Activated T-cell treated with anti-CD3 and anti-CD28 coated beads, Interleukin-2, amount 50 U/mL, for 4 hours (primary cell): ENCODE measurements around the gene LRP8. TPM values are rescaled to one million over a fixed set of nuclear protein-coding genes. Genes with fewer than 3 reads are reported as not detected.

ENCODE experiments used
- ATAC-seq, 2 donors: fragments of 200-7000 bp; cut with Tn5 transposase; one replicate each; pipeline ENCODE4 v1.10.0; 2021
- DNase-seq: peaks from one replicate; pipeline ENCODE4 v3.0.0-alpha.2; 2020
- H3K27me3 Mint-ChIP-seq: one replicate; pipeline ENCODE4 v1.8.0; 2021; ENCODE audit warnings: low read depth, mixed read lengths
- H3K36me3 Mint-ChIP-seq: one replicate; pipeline ENCODE4 v1.8.0; 2022; ENCODE audit warnings: mixed read lengths; ENCODE audit not compliant: insufficient read depth
- H3K4me1 Mint-ChIP-seq: one replicate; pipeline ENCODE4 v1.8.0; 2021; ENCODE audit warnings: low read depth, mixed read lengths
- H3K4me3 Mint-ChIP-seq: one replicate; pipeline ENCODE4 v1.8.0; 2021; ENCODE audit warnings: mild to moderate bottlenecking, moderate library complexity, mixed read lengths
- H3K9me3 Mint-ChIP-seq: one replicate; pipeline ENCODE4 v1.8.0; 2021; ENCODE audit warnings: mixed read lengths
- total RNA-seq, 3 donors: library from RNA; stranded (reverse); gene quantifications; one replicate each; pipeline ENCODE4 v1.2.1, GENCODE V29; 2021

Gene LRP8
- total RNA-seq, 3 donors from 2014 or later = 53.1 to 58.0 (median 54.6) TPM

- peak; percentile 75 to 81 for ATAC-seq
- Mint-ChIP-seq H3K4me3 (peak overlapping the region; percentile 76), H3K36me3 (no peaks in the 10 kb centered on the region), H3K27me3 (peaks cover 2% of the 10 kb centered on the region), H3K9me3 (no peaks in the 10 kb centered on the region), H3K4me1 (peaks cover 25% of the 10 kb centered on the region)
- DNase-seq = no peak
These were observed 39.8 kb upstream of the LRP8 start for GRCh38 chr1:53367503-53368313.

GRCh38 chr1:53366901-53367502 is 39.1 kb upstream of the LRP8 start:
- DNase-seq = no peak
- H3K4me3 Mint-ChIP-seq = peak overlapping the region; percentile 76
- H3K27me3 Mint-ChIP-seq = peaks cover 2% of the 10 kb centered on the region

GRCh38 chr1:53365437-53366063 is 37.7 kb upstream of the LRP8 start:
- no peak for ATAC-seq
- Mint-ChIP-seq H3K4me1 (peaks cover 25% of the 10 kb centered on the region), H3K4me3 (no peak overlapping the region), H3K9me3 (no peaks in the 10 kb centered on the region), H3K36me3 (no peaks in the 10 kb centered on the region), H3K27me3 (peaks cover 2% of the 10 kb centered on the region)
- no peak for DNase-seq

More at GRCh38 chr1:53366901-53367502, 39.1 kb upstream of the LRP8 start:
- H3K9me3 Mint-ChIP-seq = no peaks in the 10 kb centered on the region
- peaks cover 25% of the 10 kb centered on the region for H3K4me1 Mint-ChIP-seq
- no peak for ATAC-seq
- no peaks in the 10 kb centered on the region for H3K36me3 Mint-ChIP-seq

- H3K27me3 Mint-ChIP-seq = peaks cover 2% of the 10 kb centered on the region
- no peaks in the 10 kb centered on the region for H3K36me3 Mint-ChIP-seq
- no peak for ATAC-seq
- H3K9me3 Mint-ChIP-seq = no peaks in the 10 kb centered on the region
- peaks cover 15% of the 10 kb centered on the region for H3K4me1 Mint-ChIP-seq
- no peak for DNase-seq
- H3K4me3 Mint-ChIP-seq = no peak overlapping the region
These were observed 35.2 kb upstream of the LRP8 start for GRCh38 chr1:53362851-53363642.

GRCh38 chr1:53362270-53362669 is 34.4 kb upstream of the LRP8 start:
- DNase-seq (no peak), ATAC-seq (no peak)
- no peak overlapping the region for H3K4me3 Mint-ChIP-seq
- H3K4me1 Mint-ChIP-seq = peaks cover 7% of the 10 kb centered on the region
- peaks cover 2% of the 10 kb centered on the region for H3K27me3 Mint-ChIP-seq
- H3K9me3 Mint-ChIP-seq = no peaks in the 10 kb centered on the region
- H3K36me3 Mint-ChIP-seq = no peaks in the 10 kb centered on the region

- Mint-ChIP-seq H3K36me3 (peaks cover 4% of the 10 kb centered on the region), H3K27me3 (peaks cover 6% of the 10 kb centered on the region), H3K9me3 (peaks cover 6% of the 10 kb centered on the region), H3K4me3 (no peak overlapping the region), H3K4me1 (no peaks in the 10 kb centered on the region)
- no peak for DNase-seq
- ATAC-seq = no peak
These were observed 33.7 kb upstream of the LRP8 start for GRCh38 chr1:53361541-53361961.

- Mint-ChIP-seq H3K9me3 (peaks cover 12% of the 10 kb centered on the region), H3K36me3 (peaks cover 4% of the 10 kb centered on the region), H3K4me3 (no peak overlapping the region), H3K27me3 (peaks cover 6% of the 10 kb centered on the region), H3K4me1 (no peaks in the 10 kb centered on the region)
- ATAC-seq = no peak
- no peak for DNase-seq
These were observed 32.0 kb upstream of the LRP8 start for GRCh38 chr1:53359934-53360276.

- Mint-ChIP-seq H3K9me3 (peaks cover 12% of the 10 kb centered on the region), H3K4me3 (no peak overlapping the region), H3K4me1 (no peaks in the 10 kb centered on the region), H3K36me3 (peaks cover 4% of the 10 kb centered on the region), H3K27me3 (peaks cover 6% of the 10 kb centered on the region)
- no peak for ATAC-seq
- no peak for DNase-seq
These were observed 31.5 kb upstream of the LRP8 start for GRCh38 chr1:53359225-53359933.

GRCh38 chr1:53356637-53357036 is 28.8 kb upstream of the LRP8 start:
- DNase-seq = no peak
- H3K27me3 Mint-ChIP-seq = peaks cover 4% of the 10 kb centered on the region
- H3K9me3 Mint-ChIP-seq = peaks cover 12% of the 10 kb centered on the region
- peaks cover 4% of the 10 kb centered on the region for H3K36me3 Mint-ChIP-seq
- H3K4me3 Mint-ChIP-seq = no peak overlapping the region
- no peak for ATAC-seq
- no peaks in the 10 kb centered on the region for H3K4me1 Mint-ChIP-seq

- Mint-ChIP-seq H3K4me3 (no peak overlapping the region), H3K4me1 (peaks cover 1% of the 10 kb centered on the region), H3K9me3 (peaks cover 12% of the 10 kb centered on the region), H3K36me3 (peaks cover 4% of the 10 kb centered on the region), H3K27me3 (peaks cover 4% of the 10 kb centered on the region)
- ATAC-seq = no peak
- DNase-seq = no peak
These were observed 26.2 kb upstream of the LRP8 start for GRCh38 chr1:53354119-53354518.

- ATAC-seq (no peak), DNase-seq (no peak)
- Mint-ChIP-seq H3K9me3 (peaks cover 12% of the 10 kb centered on the region), H3K27me3 (peaks cover 4% of the 10 kb centered on the region), H3K4me1 (peaks cover 1% of the 10 kb centered on the region), H3K4me3 (no peak overlapping the region), H3K36me3 (peaks cover 4% of the 10 kb centered on the region)
These were observed 24.7 kb upstream of the LRP8 start for GRCh38 chr1:53352561-53352960.

- no peak for DNase-seq
- H3K4me1 Mint-ChIP-seq = peaks cover 1% of the 10 kb centered on the region
- peaks cover 2% of the 10 kb centered on the region for H3K9me3 Mint-ChIP-seq
- no peak overlapping the region for H3K4me3 Mint-ChIP-seq
- no peak for ATAC-seq
- H3K36me3 Mint-ChIP-seq = no peaks in the 10 kb centered on the region
- no peaks in the 10 kb centered on the region for H3K27me3 Mint-ChIP-seq
These were observed 23.2 kb upstream of the LRP8 start for GRCh38 chr1:53350853-53351767.
